Urothelium cell line (cell line): Measurements from ENCODE around the gene MYEOV.

Experiments used
- DNase-seq: peaks from one replicate; pipeline ENCODE4 v3.0.0; 2011; ENCODE audit warnings: low spot score, mixed read lengths
- FAIRE-seq: peaks from 2 replicates; lab custom pipeline; 2011; peaks lifted over from hg19 to GRCh38; lab: Jason Lieb, UNC

The MYEOV gene

GRCh38 chr11:69335007-69335780 is 41.2 kb downstream of the MYEOV start:
- FAIRE-seq, result no peak
- DNase-seq, result no peak

GRCh38 chr11:69335781-69336405 is 41.9 kb downstream of the MYEOV start:
- DNase-seq (no peak), FAIRE-seq (no peak)

- no peak for DNase-seq
- FAIRE-seq, result no peak
Measured at GRCh38 chr11:69337211-69337721, 43.3 kb downstream of the MYEOV start.

- FAIRE-seq (no peak), DNase-seq (no peak)
Measured at GRCh38 chr11:69339041-69339733, 45.2 kb downstream of the MYEOV start.

GRCh38 chr11:69339983-69340565 is 46.1 kb downstream of the MYEOV start:
- DNase-seq, result no peak
- no peak for FAIRE-seq

- FAIRE-seq, result no peak
- no peak for DNase-seq
Measured at GRCh38 chr11:69342588-69343330, 48.8 kb downstream of the MYEOV start.

- no peak for DNase-seq
- FAIRE-seq, result no peak
Measured at GRCh38 chr11:69343401-69344321, 49.7 kb downstream of the MYEOV start.

- FAIRE-seq (no peak), DNase-seq (no peak)
Measured at GRCh38 chr11:69344570-69345145, 50.7 kb downstream of the MYEOV start.
